ENCODE results near the gene VEGFB. TPM values are rescaled to one million over a fixed set of nuclear protein-coding genes. Genes with fewer than 3 reads are reported as not detected.

VEGFB gene
- total and polyA plus RNA-seq, 2 donors (not counting 3 experiments of a cell fraction or from before 2014, with no cell fraction given), result 19.3 to 98.1 TPM

DNA sequence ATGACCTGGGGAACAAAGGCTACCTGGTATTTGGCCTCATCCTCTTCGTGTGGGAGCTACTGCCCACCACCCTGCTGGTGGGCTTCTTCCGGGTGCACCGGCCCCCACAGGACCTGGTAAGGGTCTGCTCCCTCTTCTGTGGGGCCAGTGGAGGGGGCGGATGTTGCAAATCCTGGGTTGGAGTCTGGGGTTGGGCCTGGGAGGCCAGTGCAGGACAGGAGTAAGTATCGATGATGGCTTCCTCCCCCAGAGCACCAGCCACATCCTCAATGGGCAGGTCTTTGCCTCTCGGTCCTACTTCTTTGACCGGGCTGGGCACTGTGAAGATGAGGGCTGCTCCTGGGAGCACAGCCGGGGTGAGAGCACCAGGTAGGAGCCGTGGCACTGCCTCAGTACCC, 54.0 kb downstream of the VEGFB start:
- peaks cover 11% of the 10 kb centered on the region for H3K4me1 ChIP-seq (ENCODE audit: control insufficient read depth, extremely low read depth, insufficient read depth, low read length)
- intact Hi-C loops (cut with micrococcal nuclease) (loop anchor here (5.0 kb wide), 1 partner anchor 101 kb away; the partner anchor contains the start of gene STIP1), dilution Hi-C loops (cut with MboI; ENCODE audit: extremely low pct_ligation_motif_present, low sequenced_read_pairs) (no loop called here)
- H3K4me3 ChIP-seq (replicated peaks in 1 of 3; ENCODE audit: insufficient read depth in 1 of 3, low read depth in 1 of 3, low read length in 3 of 3), result no peak overlapping the region
- no peaks in the 10 kb centered on the region for H3K36me3 ChIP-seq (ENCODE audit: control insufficient read depth in 2 of 2, extremely low read depth in 1 of 2, insufficient read depth in 2 of 2, low read length in 2 of 2)
- CTCF ChIA-PET, result interaction anchor here (1.1 to 2.2 kb wide), 2 partner anchors 13 to 16 kb away, joined by 4 to 8 read pairs; no protein-coding TSS in a partner anchor
- peaks cover 1% of the 10 kb centered on the region for H3K79me2 ChIP-seq (ENCODE audit: control insufficient read depth, insufficient read depth, low read length)
- no peak for TF ChIP-seq FOS (IDR thresholded peaks at IDR 0.05; ENCODE audit: borderline replicate concordance, insufficient read depth, low read length)
- TF ChIP-seq, protein P1, sequence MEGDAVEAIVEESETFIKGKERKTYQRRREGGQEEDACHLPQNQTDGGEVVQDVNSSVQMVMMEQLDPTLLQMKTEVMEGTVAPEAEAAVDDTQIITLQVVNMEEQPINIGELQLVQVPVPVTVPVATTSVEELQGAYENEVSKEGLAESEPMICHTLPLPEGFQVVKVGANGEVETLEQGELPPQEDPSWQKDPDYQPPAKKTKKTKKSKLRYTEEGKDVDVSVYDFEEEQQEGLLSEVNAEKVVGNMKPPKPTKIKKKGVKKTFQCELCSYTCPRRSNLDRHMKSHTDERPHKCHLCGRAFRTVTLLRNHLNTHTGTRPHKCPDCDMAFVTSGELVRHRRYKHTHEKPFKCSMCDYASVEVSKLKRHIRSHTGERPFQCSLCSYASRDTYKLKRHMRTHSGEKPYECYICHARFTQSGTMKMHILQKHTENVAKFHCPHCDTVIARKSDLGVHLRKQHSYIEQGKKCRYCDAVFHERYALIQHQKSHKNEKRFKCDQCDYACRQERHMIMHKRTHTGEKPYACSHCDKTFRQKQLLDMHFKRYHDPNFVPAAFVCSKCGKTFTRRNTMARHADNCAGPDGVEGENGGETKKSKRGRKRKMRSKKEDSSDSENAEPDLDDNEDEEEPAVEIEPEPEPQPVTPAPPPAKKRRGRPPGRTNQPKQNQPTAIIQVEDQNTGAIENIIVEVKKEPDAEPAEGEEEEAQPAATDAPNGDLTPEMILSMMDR (IDR thresholded peaks at IDR 0.05; ENCODE audit: extremely low read depth in 1 of 2, insufficient read depth in 1 of 2, low read depth in 1 of 2, low read length in 2 of 2), result no peak
- no peak for TF ChIP-seq EZH2 (IDR thresholded peaks at IDR 0.05; ENCODE audit: borderline replicate concordance, low read depth, low read length, severe bottlenecking)
- no peak for TF ChIP-seq GATA2 (IDR thresholded peaks at IDR 0.05; ENCODE audit: insufficient read depth, insufficient read length, low read depth, low read length)
- no peak for TF ChIP-seq POLR2A (IDR thresholded peaks at IDR 0.05; ENCODE audit: low read depth, low read length)
- TF ChIP-seq POLR2AphosphoS5 (IDR thresholded peaks at IDR 0.05; ENCODE audit: insufficient read depth, low read depth, low read length), result no peak
- TF ChIP-seq JUN (IDR thresholded peaks at IDR 0.05; ENCODE audit: borderline replicate concordance, insufficient read depth, insufficient read length, low read depth), result no peak
- no peak for TF ChIP-seq MAX (IDR thresholded peaks at IDR 0.05; ENCODE audit: insufficient read depth, insufficient read length)
- no peak for TF ChIP-seq MYC (IDR thresholded peaks at IDR 0.05; ENCODE audit: low read depth, low read length)
- no peak for FAIRE-seq
- BruUV-seq (replicated peaks), result no TSS peak
- no peaks in the 10 kb centered on the region for H3K9me3 ChIP-seq (replicated peaks; ENCODE audit: control insufficient read depth, insufficient read depth, low read length)
- H3K27ac ChIP-seq (ENCODE audit: insufficient read depth, low read depth, low read length), result no peak overlapping the region
- no peak overlapping the region for H2AFZ ChIP-seq (ENCODE audit: low read depth, low read length)
- POLR2A ChIA-PET, result no interaction called here
- peaks cover 25 to 34% of the 10 kb centered on the region in 2 experiments for H3K27me3 ChIP-seq (ENCODE audit: control insufficient read depth in 2 of 2, insufficient read depth in 2 of 2, low read length in 2 of 2)
- DNase-seq (ENCODE audit: low read depth, low spot score), result no peak
- no peak overlapping the region for H3K4me2 ChIP-seq (ENCODE audit: insufficient read depth, low read length)
- no peak overlapping the region for H3K9ac ChIP-seq (replicated peaks; ENCODE audit: extremely low read depth, insufficient read depth, low read length)
- H3K9me1 ChIP-seq (replicated peaks; ENCODE audit: control insufficient read depth, extremely low read depth, insufficient read depth, low read length), result no peaks in the 10 kb centered on the region
- H4K20me1 ChIP-seq (replicated peaks; ENCODE audit: control insufficient read depth, extremely low read depth, insufficient read depth, low read length), result no peaks in the 10 kb centered on the region

Other genes starting within 250 kb of the VEGFB start
- gene OTUB1, start 248.1 kb upstream of the VEGFB start, total RNA-seq, result 80.0 and 81.9 TPM in 2 replicates
- gene OTUB1, start 248.1 kb upstream of the VEGFB start, polyA plus RNA-seq, result 256 and 316 TPM in 2 replicates
- not detected in 2 replicates for gene FLRT1, start 198.7 kb upstream of the VEGFB start, total RNA-seq
- not detected in 2 replicates for gene FLRT1, start 198.7 kb upstream of the VEGFB start, polyA plus RNA-seq
- gene MACROD1, start 68.5 kb upstream of the VEGFB start, total RNA-seq, result 16.2 and 16.6 TPM in 2 replicates
- gene MACROD1, start 68.5 kb upstream of the VEGFB start, polyA plus RNA-seq, result 11.0 and 16.9 TPM in 2 replicates
- gene STIP1, start 48.4 kb upstream of the VEGFB start, total RNA-seq, result 223 and 226 TPM in 2 replicates
- 91.9 and 117 TPM in 2 replicates for gene STIP1, start 48.4 kb upstream of the VEGFB start, polyA plus RNA-seq
- gene FERMT3, start 27.9 kb upstream of the VEGFB start, total RNA-seq, result 63.4 and 64.4 TPM in 2 replicates
- gene FERMT3, start 27.9 kb upstream of the VEGFB start, polyA plus RNA-seq, result 100 and 111 TPM in 2 replicates
- gene TRPT1, start 8.4 kb upstream of the VEGFB start, total RNA-seq, result 26.2 and 28.0 TPM in 2 replicates
- 56.6 and 69.5 TPM in 2 replicates for gene TRPT1, start 8.4 kb upstream of the VEGFB start, polyA plus RNA-seq
- gene NUDT22, start 8.3 kb upstream of the VEGFB start, total RNA-seq, result 37.1 and 37.8 TPM in 2 replicates
- gene NUDT22, start 8.3 kb upstream of the VEGFB start, polyA plus RNA-seq, result 54.8 and 71.9 TPM in 2 replicates
- gene DNAJC4, start 4.0 kb upstream of the VEGFB start, total RNA-seq, result 23.5 and 24.4 TPM in 2 replicates
- gene DNAJC4, start 4.0 kb upstream of the VEGFB start, polyA plus RNA-seq, result 41.2 and 64.6 TPM in 2 replicates
- gene FKBP2, start 6.5 kb downstream of the VEGFB start, total RNA-seq, result 48.4 and 48.5 TPM in 2 replicates
- 63.1 and 74.4 TPM in 2 replicates for gene FKBP2, start 6.5 kb downstream of the VEGFB start, polyA plus RNA-seq
- 431 TPM in 2 replicates for gene PPP1R14B, start 12.4 kb downstream of the VEGFB start, total RNA-seq
- gene PPP1R14B, start 12.4 kb downstream of the VEGFB start, polyA plus RNA-seq, result 308 and 320 TPM in 2 replicates
- gene PLCB3, start 16.9 kb downstream of the VEGFB start, total RNA-seq, result 60.4 and 61.1 TPM in 2 replicates
- 32.3 and 33.3 TPM in 2 replicates for gene PLCB3, start 16.9 kb downstream of the VEGFB start, polyA plus RNA-seq
- 61.6 and 65.3 TPM in 2 replicates for gene BAD, start 50.1 kb downstream of the VEGFB start, total RNA-seq
- 88.0 and 100 TPM in 2 replicates for gene BAD, start 50.1 kb downstream of the VEGFB start, polyA plus RNA-seq
- gene GPR137, start 51.3 kb downstream of the VEGFB start, total RNA-seq, result 42.5 and 46.0 TPM in 2 replicates
- 40.9 and 56.8 TPM in 2 replicates for gene GPR137, start 51.3 kb downstream of the VEGFB start, polyA plus RNA-seq
- 0.44 TPM in 1 of 2 replicates, not detected in the other for gene KCNK4, start 56.7 kb downstream of the VEGFB start, total RNA-seq
- gene KCNK4, start 56.7 kb downstream of the VEGFB start, polyA plus RNA-seq, result 0.06 and 0.19 TPM in 2 replicates
- gene CATSPERZ, start 65.8 kb downstream of the VEGFB start, total RNA-seq, result not detected in 2 replicates
- gene CATSPERZ, start 65.8 kb downstream of the VEGFB start, polyA plus RNA-seq, result 0.11 and 0.67 TPM in 2 replicates
- gene ESRRA, start 70.9 kb downstream of the VEGFB start, total RNA-seq, result 37.4 and 38.0 TPM in 2 replicates
- gene ESRRA, start 70.9 kb downstream of the VEGFB start, polyA plus RNA-seq, result 17.2 and 18.8 TPM in 2 replicates
- gene TRMT112, start 83.0 kb downstream of the VEGFB start, total RNA-seq, result 187 and 195 TPM in 2 replicates
- 396 and 575 TPM in 2 replicates for gene TRMT112, start 83.0 kb downstream of the VEGFB start, polyA plus RNA-seq
- gene PRDX5, start 83.5 kb downstream of the VEGFB start, total RNA-seq, result 199 and 202 TPM in 2 replicates
- 647 and 709 TPM in 2 replicates for gene PRDX5, start 83.5 kb downstream of the VEGFB start, polyA plus RNA-seq
- gene CCDC88B, start 105.6 kb downstream of the VEGFB start, total RNA-seq, result 1.8 TPM in 2 replicates
- 2.7 and 3.7 TPM in 2 replicates for gene CCDC88B, start 105.6 kb downstream of the VEGFB start, polyA plus RNA-seq
- 41.8 and 44.1 TPM in 2 replicates for gene RPS6KA4, start 124.6 kb downstream of the VEGFB start, total RNA-seq
- 26.5 and 29.2 TPM in 2 replicates for gene RPS6KA4, start 124.6 kb downstream of the VEGFB start, polyA plus RNA-seq